HEK293 (cell line): ENCODE results near the gene RAD52.

Experiments used
- KLF16 ChIP-seq: fragments of 450-650 bp; formaldehyde crosslinking; IDR thresholded peaks from 2 replicates; pipeline ENCODE4 v1.5.1; 2017; ENCODE audit warnings: missing biosample characterization, missing genetic modification characterization
- ZNF239 ChIP-seq: fragments of 450-650 bp; formaldehyde crosslinking; IDR thresholded peaks from 2 replicates; pipeline ENCODE4 v1.5.1; 2016; ENCODE audit warnings: missing biosample characterization, missing genetic modification characterization
- ZNF571 ChIP-seq: fragments of 450-650 bp; formaldehyde crosslinking; IDR thresholded peaks from 2 replicates; pipeline ENCODE4 v1.5.0; 2017; ENCODE audit warnings: missing biosample characterization, missing genetic modification characterization

DNA sequence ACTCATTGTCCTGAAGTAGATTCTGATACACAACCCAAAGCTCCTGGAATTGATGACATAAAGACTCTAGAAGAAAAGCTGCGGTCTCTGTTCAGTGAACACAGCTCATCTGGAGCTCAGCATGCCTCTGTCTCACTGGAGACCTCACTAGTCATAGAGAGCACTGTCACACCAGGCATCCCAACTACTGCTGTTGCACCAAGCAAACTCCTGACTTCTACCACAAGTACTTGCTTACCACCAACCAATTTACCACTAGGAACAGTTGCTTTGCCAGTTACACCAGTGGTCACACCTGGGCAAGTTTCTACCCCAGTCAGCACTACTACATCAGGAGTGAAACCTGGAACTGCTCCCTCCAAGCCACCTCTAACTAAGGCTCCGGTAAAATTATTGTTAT, 63.8 kb downstream of the RAD52 start:
- TF ChIP-seq KLF16 (tag by site-specific recombination) (no peak), ZNF571 (tag by site-specific recombination) (no peak), ZNF239 (tag by site-specific recombination) (no peak)
